ENCODE results near the gene SLC25A40. TPM values are rescaled to one million over a fixed set of nuclear protein-coding genes. Genes with fewer than 3 reads are reported as not detected.

SLC25A40 gene
- total and polyA plus RNA-seq, 4 experiments from 2014 or later = 14.6 to 29.8 (median 21.8) TPM

DNA sequence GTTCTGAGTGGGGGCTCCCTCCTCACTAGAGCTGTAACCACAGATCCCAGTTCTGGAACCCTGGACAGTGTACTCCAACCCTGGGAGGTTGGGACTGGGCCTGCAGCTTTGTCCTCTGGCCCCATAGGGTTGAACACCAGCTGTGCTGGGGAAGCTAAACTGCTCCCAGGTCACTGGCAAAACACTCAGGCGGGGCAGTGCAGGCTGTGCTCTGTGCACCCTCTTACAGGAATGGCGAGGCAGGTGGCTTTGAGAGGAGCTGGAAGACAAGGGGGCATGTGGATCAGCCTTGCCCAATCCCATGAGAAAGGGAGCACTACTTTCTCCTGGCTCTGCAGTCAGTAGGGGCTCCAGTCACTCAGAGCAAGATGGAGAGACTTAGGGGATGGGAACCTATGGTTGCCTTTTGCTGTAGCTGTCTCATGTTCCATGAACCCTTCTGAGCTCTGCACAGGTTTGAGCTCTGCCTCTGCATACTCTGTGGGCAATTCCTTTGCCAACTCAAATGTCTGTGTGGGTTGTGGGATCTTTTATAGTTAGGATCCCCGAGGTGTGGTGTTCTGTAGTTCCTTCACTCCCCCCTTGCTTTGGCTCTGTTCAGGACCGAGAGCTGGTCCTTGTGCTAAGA is 90.7 kb downstream of the SLC25A40 start:
- no peaks in the 10 kb centered on the region for H3K27me3 ChIP-seq (ENCODE audit: insufficient read depth, low read length)
- peaks cover 0 to 9% (median 0%) of the 10 kb centered on the region in 8 donors for H3K9me3 Mint-ChIP-seq
- no peak overlapping the region for H3K27ac ChIP-seq (ENCODE audit: low read depth, low read length)
- H3K27ac Mint-ChIP-seq = no peak overlapping the region
- H3K4me3 Mint-ChIP-seq = no peak overlapping the region
- no peaks in the 10 kb centered on the region for H3K4me1 ChIP-seq (ENCODE audit: insufficient read depth, low read length)
- intact Hi-C loops (cut with micrococcal nuclease) = no loop called here
- no peak overlapping the region for H3K4me3 ChIP-seq (ENCODE audit: low read length in 2 of 2)
- H3K36me3 Mint-ChIP-seq = no peaks in the 10 kb centered on the region
- no peaks in the 10 kb centered on the region for H3K4me1 Mint-ChIP-seq
- DNase-seq = no peak
- CTCF ChIA-PET (ENCODE audit: partially characterized antibody) = interaction anchor here (1.1 to 1.4 kb wide), 2 partner anchors 9 to 101 kb away, joined by 3 to 5 read pairs; no protein-coding TSS in a partner anchor
- peaks cover 5 to 12% of the 10 kb centered on the region in 2 donors for H3K27me3 Mint-ChIP-seq
- no peaks in the 10 kb centered on the region for H3K9me3 ChIP-seq (ENCODE audit: control insufficient read depth in 1 of 2, low read length in 2 of 2)
- POLR2A ChIA-PET (ENCODE audit: partially characterized antibody) = no interaction called here
- no peaks in the 10 kb centered on the region for H3K36me3 ChIP-seq (ENCODE audit: insufficient read depth, low read length)

DNA sequence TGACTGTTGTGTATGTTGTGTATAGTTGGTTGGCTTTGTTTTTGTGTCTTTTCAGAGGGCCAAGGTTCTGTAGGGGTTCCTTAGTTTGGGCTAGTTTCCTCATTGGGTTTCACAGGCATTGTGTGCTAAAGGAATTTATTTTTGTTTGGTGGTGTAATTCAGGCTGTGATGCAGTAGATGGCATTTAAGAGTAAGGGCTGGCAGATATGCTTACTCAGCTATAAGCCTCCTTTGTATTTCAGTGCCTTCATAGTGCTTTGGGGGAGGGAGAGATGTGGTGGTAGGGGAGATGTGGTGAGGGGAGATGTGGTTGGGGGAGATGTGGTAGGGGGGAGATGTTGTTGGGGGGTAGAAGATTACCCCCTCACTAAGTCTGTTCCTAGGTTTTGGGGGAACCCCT is 91.7 kb downstream of the SLC25A40 start:
- POLR2A ChIA-PET (ENCODE audit: partially characterized antibody) = no interaction called here
- no peaks in the 10 kb centered on the region for H3K4me1 ChIP-seq (ENCODE audit: insufficient read depth, low read length)
- H3K27ac ChIP-seq (ENCODE audit: low read depth, low read length) = no peak overlapping the region
- intact Hi-C loops (cut with micrococcal nuclease) = no loop called here
- Mint-ChIP-seq H3K27me3 (peaks cover 5 to 10% of the 10 kb centered on the region in 2 donors), H3K4me3 (no peak overlapping the region), H3K27ac (no peak overlapping the region), H3K36me3 (no peaks in the 10 kb centered on the region), H3K9me3 (peaks cover 0 to 9% (median 0%) of the 10 kb centered on the region in 8 donors), H3K4me1 (no peaks in the 10 kb centered on the region)
- no peaks in the 10 kb centered on the region for H3K27me3 ChIP-seq (ENCODE audit: insufficient read depth, low read length)
- CTCF ChIA-PET (ENCODE audit: partially characterized antibody) = interaction anchor here (1.4 kb wide), 1 partner anchor 102 kb away, joined by 5 read pairs; no protein-coding TSS in a partner anchor
- no peak overlapping the region for H3K4me3 ChIP-seq (ENCODE audit: low read length in 2 of 2)
- H3K36me3 ChIP-seq (ENCODE audit: insufficient read depth, low read length) = no peaks in the 10 kb centered on the region
- H3K9me3 ChIP-seq (ENCODE audit: control insufficient read depth in 1 of 2, low read length in 2 of 2) = no peaks in the 10 kb centered on the region
- DNase-seq = no peak

Other genes starting within 250 kb of the SLC25A40 start
- under 1 TPM in 1 of 2 experiments, not detected in 1; 0.52 TPM for gene RUNDC3B, start 248.0 kb downstream of the SLC25A40 start, total RNA-seq
- 1 to 10 TPM in 1 of 2 donors, under 1 TPM in 1; 0.40 to 1.2 TPM for gene RUNDC3B, start 248.0 kb downstream of the SLC25A40 start, polyA plus RNA-seq
- gene DBF4, start 133 bp upstream of the SLC25A40 start, total RNA-seq = 10 to 100 TPM; 25.3 to 29.0 TPM
- gene DBF4, start 133 bp upstream of the SLC25A40 start, polyA plus RNA-seq = 10 to 100 TPM; 26.9 to 29.1 TPM
- 1 to 10 TPM; 5.2 to 7.7 TPM for gene ADAM22, start 57.9 kb upstream of the SLC25A40 start, total RNA-seq
- gene ADAM22, start 57.9 kb upstream of the SLC25A40 start, polyA plus RNA-seq = 1 to 10 TPM in 1 of 2 donors, under 1 TPM in 1; 0.21 to 1.8 TPM

All from CD4-positive, alpha-beta memory T cell (primary cell).